GM21381 (cell line): Measurements from ENCODE around the gene SLC38A8.

Experiments
- ATAC-seq: cut with Tn5 transposase; IDR thresholded peaks from one replicate; pipeline ENCODE4 v1.9.1; 2021; ENCODE audit warnings: mild to moderate bottlenecking, moderate library complexity; ENCODE audit not compliant: unreplicated experiment

Gene SLC38A8

DNA sequence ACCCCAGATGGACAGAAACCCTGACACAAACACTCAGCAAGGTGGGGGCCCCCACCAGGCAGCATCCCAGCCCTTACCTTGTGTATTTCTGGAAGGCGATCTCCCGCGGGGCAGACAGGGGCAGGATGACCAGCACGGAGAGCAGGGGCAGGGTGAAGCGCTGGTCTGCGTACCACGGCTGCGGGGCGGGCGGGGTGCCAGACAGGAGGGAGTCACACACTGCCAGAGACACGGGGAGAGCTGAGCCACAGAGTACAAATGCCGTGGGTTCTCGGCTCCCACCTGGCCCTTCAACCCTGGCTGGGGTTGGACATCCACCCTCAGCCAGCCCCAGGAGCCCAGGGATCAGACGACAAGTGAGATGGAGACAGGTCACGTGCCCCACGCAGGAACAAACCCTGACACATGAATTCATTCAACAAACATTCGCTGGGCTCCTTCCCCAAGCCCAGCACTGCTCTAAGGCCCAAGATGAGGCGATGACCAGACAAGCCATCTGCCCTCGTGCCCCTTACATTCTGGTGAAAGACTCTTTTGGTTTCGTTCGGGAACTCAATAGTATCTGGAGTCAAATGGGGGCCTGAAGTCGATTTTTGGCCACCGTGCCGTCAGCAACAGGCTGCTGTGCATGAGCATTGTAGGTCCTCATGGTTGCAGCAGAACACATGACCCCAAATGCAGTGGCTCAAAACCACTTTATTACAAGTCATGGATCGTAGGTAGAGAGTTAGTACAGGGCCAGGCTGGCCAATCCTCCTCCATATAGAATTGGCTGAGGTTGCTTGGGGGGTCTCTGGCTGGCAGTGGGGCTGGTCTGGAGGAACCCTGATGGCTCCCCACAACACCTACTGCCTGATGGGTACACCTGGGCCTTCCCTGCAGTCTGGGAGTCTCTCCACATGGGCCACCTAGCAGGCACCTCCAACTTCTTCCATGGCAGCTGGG is 9.1 kb downstream of the SLC38A8 start:
- no peak for ATAC-seq

GRCh38 chr16:84032458-84033178 is 10.0 kb downstream of the SLC38A8 start:
- no peak for ATAC-seq

DNA sequence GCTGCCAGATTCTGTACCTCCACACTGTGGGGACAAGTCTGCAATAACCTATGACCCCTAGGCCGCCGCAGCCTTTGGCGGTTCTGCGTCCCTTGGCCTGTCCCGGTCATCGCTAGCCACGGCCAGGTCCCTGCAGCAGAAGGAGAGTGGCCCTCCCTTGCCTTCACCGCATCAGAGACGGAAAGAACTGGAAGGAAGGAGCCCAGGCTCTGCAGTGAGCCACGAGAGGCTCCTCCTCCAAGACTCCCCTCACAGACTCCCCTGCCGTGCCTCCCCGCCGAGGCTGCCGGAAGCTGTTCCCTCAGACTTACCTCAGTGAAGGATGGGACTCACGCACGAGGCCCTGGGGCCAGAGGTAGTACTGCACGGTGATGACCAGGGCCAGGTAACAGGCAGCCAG is 11.0 kb downstream of the SLC38A8 start:
- no peak for ATAC-seq

DNA sequence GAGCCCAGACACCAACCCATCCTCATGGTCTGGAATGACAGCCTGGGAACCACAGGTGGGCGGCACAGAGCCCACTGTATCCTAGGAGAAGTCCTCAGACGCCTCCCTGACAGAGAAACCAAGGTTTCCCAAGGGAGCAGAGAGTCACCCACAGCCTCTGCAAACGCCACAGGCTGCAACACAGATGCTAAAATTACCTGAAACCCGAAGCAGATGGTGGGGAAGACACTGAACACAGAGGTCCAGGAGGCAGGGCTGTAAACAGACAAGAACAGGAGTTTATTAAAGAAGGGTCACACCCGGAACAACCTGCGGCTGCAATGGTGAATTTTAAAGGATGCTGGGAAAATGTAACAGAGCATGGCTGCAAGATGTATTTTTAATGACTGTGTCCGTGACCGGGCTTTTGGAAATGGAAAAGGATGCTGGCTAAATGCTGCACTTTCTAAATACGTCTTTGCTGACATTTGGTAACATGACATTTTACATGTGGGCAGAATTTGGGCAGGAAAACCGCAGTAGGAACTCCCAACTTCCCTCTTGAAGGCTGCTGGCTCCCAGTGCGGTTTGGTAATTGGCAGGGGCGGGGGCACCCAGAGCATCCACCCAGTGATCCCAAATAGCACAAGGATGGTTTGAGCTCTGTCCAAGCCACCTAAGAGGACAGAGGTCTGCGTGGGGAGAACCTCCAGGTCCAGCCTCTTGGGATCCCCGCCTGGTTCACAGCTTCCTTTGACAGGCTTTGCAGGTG is 13.1 kb downstream of the SLC38A8 start:
- no peak for ATAC-seq

GRCh38 chr16:84027625-84028024 is 15.0 kb downstream of the SLC38A8 start:
- ATAC-seq, result no peak

- ATAC-seq, result no peak
These were observed 16.0 kb downstream of the SLC38A8 start for GRCh38 chr16:84026606-84027005.

- no peak for ATAC-seq
These were observed 17.7 kb downstream of the SLC38A8 start for GRCh38 chr16:84024854-84025253.

DNA sequence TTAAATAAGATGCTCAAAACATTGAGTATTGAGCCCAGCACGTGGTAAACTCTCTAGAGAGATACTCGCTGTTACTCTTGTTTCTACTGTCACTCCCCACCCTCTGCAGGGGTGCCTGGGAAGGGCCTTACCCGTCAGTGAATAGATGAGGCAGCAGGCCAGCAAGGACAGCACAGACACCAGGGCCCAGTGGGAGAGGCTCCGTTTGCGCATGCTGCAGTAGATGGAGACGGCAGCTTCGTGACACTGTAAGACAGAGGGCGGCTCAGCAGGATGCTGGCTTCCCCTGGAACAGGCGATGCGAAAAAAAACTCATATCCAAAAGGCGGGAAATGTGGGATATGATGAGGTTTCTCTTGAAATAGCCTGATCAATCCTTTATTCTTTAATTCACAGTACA is 20.0 kb downstream of the SLC38A8 start:
- ATAC-seq, result no peak

- ATAC-seq, result no peak
These were observed 21.1 kb downstream of the SLC38A8 start for GRCh38 chr16:84021488-84021887.

DNA sequence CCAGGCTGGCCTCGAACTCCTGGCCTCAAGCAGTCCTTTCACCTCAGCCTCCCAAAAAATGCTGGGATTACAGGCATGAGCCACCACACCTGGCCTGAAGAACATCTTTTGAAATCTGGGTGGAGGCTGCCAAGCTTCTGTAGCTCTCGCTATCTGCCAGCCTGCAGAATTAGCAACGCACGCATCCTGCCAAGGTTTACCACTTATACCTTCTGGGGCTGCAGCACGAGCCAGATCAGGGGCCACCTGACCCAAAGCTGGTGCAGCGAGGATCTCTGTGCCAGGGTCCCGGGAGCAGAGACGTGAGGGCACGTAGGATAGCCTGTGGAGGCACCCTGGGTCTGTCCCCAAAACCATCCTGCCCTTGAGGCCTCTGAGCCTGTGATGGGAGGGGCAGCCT is 22.2 kb downstream of the SLC38A8 start:
- no peak for ATAC-seq

GRCh38 chr16:84018710-84019109 is 23.9 kb downstream of the SLC38A8 start:
- no peak for ATAC-seq

GRCh38 chr16:84016477-84016876 is 26.1 kb downstream of the SLC38A8 start:
- ATAC-seq, result no peak

GRCh38 chr16:84015399-84015798 is 27.2 kb downstream of the SLC38A8 start:
- no peak for ATAC-seq

GRCh38 chr16:84014570-84015327 is 27.8 kb downstream of the SLC38A8 start:
- ATAC-seq, result no peak

DNA sequence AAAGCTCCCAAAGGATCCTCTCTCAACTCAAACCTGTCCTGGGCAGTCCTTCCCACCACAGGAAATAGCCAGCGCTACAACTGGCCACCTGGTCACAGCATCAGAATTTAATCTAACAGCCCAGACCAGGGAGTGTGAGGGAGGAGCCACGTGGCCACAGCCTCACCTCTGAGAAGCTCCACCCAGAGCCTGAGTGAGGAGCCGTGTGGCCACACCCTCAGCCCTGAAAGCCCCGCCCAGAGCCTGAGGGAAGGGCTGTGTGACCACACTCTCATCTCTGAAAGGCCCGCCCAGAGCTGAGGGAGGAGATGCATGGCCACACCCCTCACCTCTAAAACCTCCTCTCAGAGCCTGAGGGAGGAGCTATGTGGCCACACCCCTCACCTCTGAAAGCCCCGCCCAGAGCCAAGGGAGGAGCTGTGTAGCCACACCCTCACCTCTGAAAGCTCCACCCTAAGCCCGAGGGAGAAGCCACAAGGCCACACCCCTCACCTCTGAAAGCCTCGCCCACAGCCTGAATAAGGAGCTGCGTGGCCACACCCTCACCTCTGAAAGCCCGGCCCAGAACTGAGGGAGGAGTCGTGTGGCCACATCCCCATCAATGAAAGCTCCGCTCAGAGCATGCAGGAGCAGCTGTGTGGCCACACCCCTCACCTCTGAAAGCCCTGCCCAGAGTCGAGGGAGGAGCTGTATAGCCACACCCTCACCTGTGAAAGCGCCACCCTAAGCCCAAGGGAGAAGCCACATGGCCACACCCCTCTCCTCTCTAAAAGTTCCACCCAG is 28.6 kb downstream of the SLC38A8 start:
- peak; percentile 76 for ATAC-seq

DNA sequence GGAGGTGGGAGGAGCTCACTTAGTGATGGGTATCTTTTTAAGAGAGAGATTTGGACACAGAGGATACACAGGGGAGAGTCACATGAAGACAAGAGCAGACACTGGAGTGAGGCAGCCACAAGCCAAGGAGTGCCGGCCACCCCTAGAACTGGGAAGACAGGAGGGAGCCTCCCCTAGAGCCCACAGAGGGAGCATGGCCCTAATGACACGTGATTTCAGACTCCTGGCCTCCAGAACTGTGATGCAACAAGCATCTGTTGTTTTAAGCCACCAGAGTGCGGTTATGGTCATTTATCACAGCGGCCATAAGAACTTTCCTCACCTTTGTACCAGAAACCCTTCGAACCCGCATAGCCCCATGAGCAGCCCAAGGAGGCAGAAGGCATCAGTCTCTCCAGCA is 33.3 kb downstream of the SLC38A8 start:
- ATAC-seq, result no peak

- no peak for ATAC-seq
These were observed 34.6 kb downstream of the SLC38A8 start for GRCh38 chr16:84007965-84008364.

GRCh38 chr16:84007520-84007919 is 35.1 kb downstream of the SLC38A8 start:
- ATAC-seq, result no peak

DNA sequence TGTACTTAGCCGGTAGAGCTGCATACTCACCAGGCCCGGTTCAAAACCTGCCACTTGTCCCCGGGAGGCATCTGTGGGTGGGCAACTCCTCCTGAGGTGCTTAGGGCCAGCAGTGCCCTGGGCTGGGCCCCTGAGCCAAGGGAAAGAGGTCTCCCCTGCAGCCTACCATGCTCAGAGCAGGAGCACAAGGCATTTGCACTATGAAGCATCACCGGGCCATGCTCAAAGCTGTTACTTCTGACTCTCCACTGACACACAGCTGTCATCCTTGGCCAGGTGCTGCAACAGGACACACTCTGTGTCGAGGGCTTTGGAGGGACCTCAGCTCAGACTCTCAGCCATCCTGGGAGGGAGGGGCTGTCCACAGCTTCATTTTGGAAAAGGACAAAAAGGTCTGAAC is 37.2 kb downstream of the SLC38A8 start:
- ATAC-seq, result no peak

- no peak for ATAC-seq
These were observed 38.2 kb downstream of the SLC38A8 start for GRCh38 chr16:84004442-84004841.
